ENCODE results near the gene OPCML.

OPCML gene

DNA sequence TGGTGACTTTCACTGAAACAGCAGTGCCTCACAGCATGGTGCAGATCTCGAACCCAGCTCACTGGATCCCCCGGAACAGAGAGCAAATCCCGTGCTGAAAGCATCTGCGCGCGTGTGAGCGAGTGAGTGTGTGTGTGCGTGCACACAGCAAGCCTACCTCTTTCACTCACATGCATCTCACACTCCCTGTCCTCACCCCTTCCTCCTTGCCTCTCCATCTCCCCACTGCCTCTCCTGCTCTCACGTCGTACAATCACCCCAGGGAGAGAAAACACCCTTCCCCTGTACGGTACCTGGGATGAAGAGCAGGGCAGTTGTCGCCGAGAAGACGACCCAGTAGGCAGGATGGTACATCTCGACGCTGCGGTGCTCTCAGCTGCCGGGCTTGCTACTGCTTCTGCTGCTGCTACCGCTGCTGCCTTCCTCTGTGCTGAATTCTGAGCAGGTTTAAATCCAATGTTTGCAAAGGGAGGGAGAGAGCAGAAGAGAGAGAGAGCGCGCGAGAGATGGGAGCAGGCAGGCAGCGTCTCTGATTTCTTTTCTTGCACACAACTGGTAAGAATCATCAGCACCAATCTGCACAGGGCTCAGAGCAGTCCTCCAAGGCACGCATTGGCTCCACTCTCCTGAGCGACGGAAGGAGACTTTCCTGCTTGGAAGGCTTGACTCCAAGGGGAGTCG lies at the start of gene OPCML:
OPCML (minus strand) TSS at position 531 of the 681 bp plus-strand sequence.
- no peak for DNase-seq (ENCODE audit: low read depth)

DNA sequence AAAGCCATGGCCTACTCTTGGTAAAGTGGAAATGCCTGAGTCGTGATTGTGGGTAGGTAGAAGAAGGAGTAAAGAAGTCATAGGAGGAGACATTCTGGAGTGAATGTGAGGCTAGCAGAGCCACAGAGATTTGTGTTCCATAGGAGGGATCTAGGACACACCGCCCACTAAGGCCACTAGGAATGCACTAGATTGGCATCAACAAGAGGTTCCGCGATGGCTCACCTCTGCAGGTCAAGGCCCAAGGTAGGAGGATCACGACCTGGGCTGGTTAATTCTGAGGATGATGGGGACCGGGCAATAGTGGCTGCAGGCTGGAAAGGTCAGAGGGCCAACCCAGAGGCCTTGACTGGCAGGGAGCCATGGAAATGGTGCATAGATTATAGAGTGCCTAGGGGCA lies 48.8 kb upstream of the OPCML start:
- no peak for DNase-seq (ENCODE audit: low read depth)

DNA sequence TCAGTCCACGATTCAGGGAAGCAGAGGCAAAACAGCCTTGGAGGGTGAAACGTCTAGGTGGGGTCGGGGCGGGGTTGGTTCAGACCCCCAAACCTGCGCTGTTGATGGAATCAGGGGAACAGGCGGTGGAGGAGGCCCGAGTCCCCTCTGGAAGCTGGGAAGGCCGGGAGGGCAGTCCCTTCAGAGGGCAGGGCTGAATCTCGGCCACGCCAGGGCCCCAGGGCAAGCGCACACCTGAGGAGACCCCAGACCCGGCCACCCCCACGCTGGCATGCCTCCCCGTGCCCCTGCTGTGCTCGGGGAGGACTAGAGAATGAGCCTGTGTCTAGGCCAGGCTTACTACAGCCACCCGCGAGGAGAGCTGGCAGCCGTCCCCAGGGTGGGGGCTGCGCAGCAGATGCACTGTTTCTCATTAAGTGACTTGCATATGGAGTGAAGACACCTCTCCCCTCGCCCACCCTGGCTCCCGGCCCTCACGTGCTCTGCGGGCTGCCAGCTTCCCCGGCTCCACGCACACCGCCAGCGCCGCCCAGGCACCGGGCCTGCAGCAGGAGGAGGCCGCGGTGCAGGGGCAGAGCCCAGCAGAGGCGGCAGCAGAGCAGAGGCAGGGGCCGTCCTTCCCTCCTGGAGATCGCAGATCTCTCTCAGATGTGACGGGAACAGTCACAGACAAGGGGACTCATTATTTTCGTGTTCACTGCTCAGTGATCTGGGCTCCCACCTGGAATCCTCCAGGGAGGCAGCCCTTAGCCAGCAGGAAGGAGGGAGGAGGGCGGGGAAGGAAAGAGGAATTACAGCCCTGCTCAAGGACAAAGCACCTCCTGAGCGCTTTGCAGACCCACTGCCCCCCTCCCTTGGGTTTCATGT lies 47.1 kb upstream of the OPCML start:
- DNase-seq (ENCODE audit: low read depth), result no peak

DNA sequence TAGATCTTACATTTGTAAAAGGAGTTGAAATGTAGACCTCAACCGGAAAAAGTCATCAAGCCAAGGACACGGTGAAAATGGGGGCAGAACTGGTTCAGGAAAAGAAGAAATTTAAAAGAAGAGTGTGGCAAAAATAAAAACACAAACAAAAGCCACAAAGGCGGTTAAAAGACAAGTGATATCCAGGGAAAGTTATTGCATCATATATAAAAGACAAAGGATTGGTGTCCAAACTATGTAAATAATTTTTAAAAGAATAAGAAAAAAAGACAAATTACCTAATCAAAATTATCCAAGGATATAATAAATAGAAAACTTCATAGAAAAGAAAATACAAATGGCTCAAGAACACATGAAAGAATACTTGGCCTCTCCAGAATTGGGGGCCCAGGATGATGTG lies 45.1 kb upstream of the OPCML start:
- DNase-seq (ENCODE audit: low read depth), result no peak

DNA sequence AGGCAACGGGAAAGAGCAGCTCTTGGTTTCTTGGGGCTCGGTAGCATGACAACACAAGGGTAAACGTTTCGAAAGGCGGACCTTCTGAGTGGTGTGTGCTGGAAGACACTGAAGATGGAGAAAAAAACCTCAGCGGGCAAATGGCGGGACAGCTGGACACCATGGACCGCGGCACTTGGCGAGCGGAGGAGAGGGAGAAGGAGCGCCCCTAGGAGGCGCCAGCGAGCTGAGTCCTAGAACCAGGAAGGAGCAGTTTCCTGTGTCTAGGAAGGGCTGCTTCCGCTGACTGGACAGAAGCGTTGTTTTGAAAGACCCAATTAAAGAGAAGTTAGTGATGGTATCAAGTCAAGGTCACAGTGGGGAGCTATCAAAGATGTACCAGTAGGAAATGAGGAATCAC lies 44.0 kb upstream of the OPCML start:
- no peak for DNase-seq (ENCODE audit: low read depth)

DNA sequence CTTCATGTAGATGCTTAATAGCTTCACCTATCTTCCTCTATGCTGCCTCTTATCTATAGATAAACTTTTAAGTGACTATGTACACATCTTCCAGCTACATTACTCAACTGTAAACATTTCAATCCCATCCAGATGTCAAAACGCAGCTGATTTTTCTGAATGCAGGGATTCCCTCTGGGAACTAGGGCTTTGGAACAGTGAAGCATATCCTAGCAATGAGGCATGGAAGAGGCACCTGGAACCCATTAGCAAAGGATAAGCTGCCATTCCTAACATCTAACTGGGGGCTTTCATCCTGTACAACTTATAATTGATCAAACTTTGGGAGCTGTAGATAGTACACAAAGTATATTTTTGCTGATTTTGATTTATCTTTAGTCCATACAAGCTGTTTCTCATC lies 40.8 kb upstream of the OPCML start:
- DNase-seq (ENCODE audit: low read depth), result no peak

DNA sequence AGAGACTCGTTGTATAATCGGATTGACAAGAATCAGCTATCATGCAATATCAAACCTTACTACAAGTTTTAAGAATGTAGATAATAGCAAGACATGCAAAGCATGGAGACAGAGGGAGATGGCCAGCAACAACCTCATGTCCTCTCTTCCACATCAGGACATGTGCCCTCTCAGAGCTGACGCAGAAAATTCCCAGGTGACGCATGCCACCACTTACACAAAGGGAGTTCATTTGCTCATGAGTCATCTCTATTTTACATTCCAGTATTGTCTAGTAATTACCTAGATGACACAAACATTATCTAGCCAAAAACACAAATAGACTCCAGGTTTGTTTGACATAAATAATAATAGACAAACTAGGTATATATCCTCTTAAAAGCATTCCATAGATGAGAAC lies 38.1 kb upstream of the OPCML start:
- no peak for DNase-seq (ENCODE audit: low read depth)

DNA sequence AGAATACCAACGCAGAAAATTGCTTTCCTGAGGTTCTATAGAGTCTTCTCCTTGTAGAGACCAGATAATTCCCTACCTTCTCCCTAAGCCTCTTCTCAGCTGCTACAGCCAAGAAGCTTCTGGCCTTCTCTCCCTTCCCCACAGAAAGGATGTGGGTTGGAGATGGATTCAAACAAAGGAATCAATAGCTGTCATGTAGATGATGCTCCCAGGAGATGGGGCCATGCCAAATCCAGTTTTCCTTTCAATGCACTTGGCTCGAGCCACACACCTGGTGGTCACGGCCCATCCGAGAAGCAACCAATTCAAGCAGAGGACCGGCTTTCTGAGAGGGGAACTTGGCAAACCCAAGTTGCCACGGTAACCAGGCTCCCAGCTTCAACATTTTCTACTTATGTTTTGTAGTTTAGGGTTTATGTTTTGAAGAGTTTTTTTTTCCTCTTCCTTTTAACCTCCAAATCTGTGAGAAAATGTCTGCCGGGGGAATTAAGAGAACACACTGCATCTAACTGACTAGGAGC lies 31.3 kb upstream of the OPCML start:
- DNase-seq (ENCODE audit: low read depth), result no peak

DNA sequence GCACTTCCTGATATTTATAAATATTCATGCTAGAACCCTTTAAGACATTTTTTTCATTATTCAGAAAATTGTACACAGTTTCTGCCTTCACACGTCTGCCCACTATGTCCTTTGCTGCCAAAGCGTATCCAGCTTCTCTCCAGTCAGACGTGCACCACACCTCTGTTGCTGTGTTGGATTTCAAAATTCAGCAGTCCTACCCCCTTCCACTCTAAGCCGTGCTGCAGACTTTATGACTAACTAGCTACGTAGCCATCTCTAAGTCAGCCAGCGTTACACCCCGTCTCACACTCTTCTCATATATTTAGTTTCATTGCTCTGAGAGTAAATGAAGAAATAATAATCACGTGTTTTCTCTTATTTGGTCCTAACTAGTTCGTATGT lies 28.2 kb upstream of the OPCML start:
- DNase-seq (ENCODE audit: low read depth), result no peak

DNA sequence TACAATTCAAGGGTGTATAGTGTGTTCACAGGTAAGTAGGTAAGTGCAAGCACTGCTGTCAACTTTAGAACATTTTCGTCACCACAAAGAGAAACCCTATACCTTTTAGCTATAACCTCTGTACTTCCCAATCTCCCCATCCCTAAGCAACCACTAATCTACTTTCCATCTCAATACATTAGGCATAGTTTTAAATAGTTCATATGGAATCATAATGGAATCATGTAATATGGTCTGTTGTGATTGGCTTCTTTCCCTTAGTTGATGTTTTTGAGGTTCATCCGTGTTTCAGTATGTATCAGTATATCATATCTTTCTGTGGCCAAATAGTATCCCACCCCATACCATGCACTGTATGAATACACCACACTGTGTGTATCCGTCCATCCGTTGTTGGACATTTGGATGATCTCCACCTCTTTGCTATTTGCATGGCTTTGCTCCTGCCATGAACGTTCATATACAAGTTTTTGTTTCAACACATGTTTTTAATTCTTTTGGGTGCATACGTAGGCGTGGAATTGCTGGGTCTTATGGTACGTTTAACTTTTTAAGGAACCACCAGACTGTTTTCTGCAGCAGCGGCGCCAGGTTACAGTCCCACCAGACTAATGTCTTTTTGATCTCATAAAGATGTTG lies 27.7 kb upstream of the OPCML start:
- DNase-seq (ENCODE audit: low read depth), result no peak

DNA sequence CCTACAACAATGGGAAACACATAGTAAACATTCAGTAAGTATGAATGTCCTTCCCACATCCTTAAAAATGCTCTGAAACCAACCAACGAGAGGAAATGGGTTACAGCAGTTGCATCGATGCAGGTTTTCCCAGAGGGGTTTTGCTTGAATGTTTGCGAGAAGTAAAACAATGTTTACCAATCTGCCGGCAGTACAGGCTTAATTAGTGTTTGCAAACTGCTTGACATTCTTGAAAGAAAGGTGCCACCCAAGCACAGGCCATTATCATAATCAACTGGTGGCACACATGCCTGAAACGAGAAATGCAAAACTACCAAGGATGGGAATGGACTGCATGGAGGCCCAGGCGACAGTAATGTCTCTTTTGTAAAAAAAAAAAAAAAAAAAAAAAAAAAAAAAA lies 27.1 kb upstream of the OPCML start:
- DNase-seq (ENCODE audit: low read depth), result no peak

DNA sequence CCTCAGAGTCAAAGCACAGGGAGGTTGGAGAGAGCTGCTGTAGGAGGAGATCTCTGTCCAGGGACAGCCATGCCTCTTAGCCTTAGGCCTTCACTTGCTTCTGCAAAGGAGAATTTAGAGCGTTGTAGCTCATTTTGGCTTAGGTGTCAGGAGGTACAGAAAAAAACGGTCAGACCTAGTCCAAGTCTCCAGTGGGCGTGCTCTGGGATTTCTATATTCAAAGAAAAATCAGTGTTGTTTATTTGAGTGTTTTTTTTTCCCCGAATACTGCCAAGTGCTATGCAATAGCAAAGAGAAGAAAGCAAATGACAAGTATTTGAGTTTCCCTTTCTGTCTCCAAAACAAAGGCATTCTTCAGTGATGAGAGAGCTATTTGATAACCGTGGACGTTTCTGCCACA lies 22.7 kb upstream of the OPCML start:
- DNase-seq (ENCODE audit: low read depth), result no peak

DNA sequence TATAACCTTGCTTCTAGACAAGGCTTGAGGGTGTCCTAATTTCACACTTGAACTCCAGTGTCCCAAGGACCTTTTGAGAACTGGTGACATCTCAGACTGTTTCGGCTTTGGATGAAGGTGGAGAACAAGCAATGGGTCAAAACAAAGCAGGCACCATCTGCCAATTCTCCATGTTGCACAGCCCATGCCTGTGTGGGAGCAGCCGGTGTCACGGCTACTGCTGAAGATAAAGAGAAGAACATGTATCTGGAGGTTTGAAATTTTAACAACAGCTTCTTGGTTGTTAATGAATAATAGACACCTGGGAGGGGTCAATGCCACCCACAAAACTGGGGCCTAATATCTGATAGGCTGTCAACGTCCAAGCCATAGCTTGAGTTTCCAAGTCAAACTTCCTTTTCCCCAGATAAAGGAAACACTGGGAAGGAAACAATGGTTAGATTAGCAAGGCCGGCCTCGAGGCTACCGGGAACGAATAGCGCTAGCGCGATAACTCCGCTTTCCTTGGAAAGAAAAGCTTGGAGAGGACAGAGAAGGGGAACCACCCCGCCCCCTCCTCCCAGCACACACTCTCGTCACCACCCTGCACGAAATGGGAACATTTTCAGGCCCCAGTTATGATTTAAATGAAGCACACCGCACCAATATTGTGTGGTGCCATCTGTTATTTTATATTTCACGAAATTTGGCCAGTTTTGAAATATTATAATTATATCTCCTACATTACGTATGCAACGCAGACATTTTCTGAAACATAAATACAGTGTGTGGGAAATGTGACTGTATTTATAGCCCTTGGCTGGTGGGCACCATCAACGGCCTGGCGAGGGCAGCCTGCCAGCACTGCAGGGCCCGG lies 21.8 kb upstream of the OPCML start:
- no peak for DNase-seq (ENCODE audit: low read depth)

DNA sequence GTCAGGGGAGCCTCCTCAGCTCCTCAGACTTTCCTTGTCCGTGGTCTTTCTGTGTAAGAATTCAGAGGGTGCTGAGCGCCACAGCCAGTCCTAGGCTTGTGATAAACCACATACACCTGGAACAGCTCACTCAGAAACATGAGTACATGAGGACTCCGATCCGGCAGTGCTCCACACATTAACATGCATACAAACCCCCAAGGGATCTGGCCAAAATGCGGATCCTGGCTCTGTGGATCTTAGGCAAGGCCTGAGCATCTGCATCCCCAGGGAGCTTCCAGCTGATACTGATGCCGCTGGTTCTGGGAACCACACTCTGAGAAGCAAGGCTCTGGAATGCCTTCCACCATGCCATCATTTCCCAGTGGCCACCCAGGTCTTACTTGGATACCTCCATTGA lies 20.6 kb upstream of the OPCML start:
- no peak for DNase-seq (ENCODE audit: low read depth)

DNA sequence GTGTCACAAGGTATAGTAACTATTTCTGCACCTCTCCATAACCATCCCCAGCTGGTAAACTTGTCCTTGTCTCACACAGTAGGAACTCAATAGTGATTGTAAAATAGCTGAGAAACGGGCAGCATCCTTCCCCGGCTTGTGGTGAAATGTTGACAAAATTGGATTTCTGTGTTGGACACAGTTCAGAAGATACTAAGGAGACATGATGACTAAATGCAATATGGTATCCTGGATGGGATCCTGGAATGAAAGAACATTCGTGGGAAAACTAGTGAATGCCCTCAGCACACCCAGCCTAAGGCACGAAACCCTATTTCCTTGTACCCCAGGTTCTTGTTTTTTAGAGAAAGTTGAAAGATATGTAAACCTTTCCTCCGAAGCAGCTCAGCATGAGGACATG lies 18.8 kb upstream of the OPCML start:
- DNase-seq (ENCODE audit: low read depth), result no peak

DNA sequence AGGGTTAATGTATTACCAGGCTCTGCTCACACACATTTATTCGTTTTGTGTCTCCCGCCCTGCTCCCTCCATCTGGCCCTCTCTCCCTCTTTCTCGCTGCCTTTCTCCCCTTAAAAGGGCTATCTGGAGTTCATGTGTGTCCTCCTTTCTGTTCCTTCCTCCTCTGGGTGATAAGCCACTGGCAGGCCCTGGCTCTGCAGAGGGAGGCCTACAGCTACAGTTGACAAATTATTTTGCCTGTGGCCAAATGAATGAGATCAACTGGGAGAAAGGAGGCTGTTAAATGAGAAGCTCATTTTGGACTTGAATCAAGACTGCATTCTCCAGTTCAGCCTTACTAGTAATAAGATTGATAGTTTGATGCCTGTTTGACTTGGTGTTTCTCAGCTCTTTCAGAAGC lies 17.5 kb upstream of the OPCML start:
- no peak for DNase-seq (ENCODE audit: low read depth)

DNA sequence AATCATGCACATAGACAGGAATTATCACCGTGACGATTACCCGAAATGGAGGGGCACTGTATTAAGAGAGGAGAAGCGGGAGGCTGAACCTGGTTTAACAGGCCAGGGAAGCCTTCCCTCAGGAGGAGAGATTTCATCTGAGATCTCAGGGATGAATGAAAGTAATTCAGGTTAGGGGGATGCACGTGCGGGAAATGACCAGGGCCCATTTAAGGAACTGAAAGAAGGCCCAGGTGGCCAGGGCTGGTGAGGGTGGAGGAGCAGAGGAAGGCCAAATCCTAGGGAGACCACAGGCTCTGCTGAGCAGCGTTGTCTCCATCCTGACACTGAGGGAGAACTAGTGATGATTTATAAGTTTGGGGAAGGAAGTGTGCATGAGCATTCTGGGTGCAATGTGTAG lies 16.3 kb upstream of the OPCML start:
- DNase-seq (ENCODE audit: low read depth), result no peak

DNA sequence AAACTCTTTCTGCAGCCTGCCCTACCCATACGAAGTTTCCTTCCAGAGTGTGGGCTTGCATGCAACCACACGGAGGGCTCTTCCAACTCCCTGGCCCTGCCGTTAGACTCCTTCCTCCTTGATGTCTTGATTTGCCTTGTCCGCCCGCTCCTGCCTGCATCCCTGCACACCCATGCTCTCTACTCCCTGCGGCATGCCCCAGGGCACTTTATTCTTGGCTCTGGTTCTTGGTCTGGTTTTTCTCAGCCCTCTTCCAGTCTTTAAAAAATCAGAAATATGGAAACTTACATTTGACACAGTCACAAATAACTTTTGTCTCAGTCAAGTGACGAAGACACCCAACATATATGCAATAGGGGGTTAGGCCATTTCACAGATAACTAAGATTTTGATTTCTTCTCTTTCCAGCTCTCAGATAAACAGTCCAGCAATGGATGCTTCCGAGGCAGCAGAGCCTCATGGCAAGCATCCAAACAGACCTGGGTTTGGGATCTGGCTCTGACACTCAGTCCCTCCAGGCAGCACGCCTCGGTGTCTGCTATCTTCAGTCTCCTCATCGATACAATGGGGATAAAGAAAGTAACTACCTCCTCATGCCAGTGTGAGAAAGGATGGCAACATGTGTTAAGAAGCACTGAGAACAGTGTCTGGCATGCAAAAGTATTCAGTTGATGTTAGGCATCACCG lies 15.7 kb upstream of the OPCML start:
- DNase-seq (ENCODE audit: low read depth), result no peak

DNA sequence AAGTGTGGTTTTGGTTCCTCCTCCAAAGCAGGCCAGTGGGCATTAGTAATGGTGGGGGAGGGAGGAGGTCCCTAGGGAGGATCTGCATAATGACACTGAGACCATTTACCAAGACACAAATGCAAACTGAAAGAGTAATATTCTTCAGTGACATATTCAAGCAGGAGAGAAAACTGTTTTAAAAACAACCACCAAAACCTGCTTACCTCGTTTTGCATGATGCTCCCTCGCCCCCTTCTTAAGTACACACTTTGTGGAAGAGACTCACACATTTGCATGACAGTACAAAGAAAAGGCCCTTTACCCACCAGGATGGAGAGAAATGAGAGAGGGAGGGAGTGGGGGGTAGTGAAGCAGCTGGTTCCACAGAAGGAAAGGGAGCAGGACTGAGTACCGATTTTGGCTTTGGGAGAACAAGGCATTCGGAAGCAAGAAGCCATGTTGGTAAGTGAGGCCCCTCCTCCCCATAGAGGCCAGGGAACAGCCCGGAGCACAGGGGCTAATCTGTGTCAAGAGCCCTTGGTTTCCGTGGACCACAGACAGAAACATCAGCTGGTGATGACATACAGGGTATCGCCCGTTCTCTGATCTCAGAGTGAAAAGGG lies 13.0 kb upstream of the OPCML start:
- no peak for DNase-seq (ENCODE audit: low read depth)

DNA sequence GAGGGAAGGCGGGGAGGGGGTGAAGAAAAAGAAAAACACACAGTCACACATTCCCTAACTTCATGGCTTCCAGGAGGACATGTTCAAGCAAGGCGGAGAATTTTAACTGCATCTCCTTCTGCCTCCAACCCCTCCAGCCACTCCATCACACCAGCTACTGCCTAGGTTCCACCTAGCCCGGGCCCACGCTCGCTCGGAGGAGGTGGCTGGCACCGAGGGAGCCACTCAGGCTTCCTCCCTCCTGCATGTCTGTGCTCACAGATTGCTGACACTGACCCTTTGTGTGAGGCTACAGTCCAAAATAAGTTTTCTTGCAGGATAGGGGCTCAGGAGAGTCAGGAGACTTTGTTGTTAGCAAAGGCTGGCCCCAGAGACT lies 9.4 kb upstream of the OPCML start:
- DNase-seq (ENCODE audit: low read depth), result no peak
